GM12892 (cell line): ENCODE measurements around the gene C4orf50.

Experiments
- POLR2A ChIP-seq: IDR thresholded peaks from 2 replicates; pipeline ENCODE4 v1.6.1; 2011; ENCODE audit warnings: low read depth, low read length, control low read depth
- POLR2AphosphoS5 ChIP-seq: IDR thresholded peaks from 2 replicates; pipeline ENCODE4 v1.6.1; 2011; ENCODE audit warnings: low read depth, low read length, control low read depth
- TAF1 ChIP-seq: IDR thresholded peaks from 2 replicates; pipeline ENCODE4 v1.6.1; 2011; ENCODE audit warnings: low read depth, mild to moderate bottlenecking, control low read depth, low read length, borderline replicate concordance

DNA sequence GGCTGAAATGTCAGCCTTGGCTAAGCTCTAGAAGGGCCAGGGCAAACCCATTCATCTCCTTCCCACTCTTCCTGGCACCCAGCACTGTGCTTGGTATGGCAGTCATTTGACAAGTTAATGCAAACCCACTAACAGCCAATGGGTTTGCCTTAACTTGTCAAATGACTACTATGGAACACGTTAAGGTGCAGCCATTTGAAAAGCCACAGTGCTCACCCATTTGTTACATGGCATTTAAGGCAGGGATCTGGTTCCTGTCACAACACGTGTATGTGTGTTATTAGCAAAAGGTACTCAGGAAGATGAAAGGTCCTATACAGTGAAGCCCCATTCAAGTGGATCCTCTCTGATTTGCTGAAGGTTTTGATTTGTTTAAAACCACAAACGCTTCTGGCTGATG is 132.5 kb downstream of the C4orf50 start:
- no peak for TF ChIP-seq POLR2AphosphoS5
- no peak for TF ChIP-seq POLR2A
- no peak for TF ChIP-seq TAF1
